Measurements from ENCODE around the gene FGF12. TPM values are rescaled to one million over a fixed set of nuclear protein-coding genes. Genes with fewer than 3 reads are reported as not detected.

The FGF12 gene
- total and polyA plus RNA-seq, 2 of the 13 experiments (the other 11 are each of a cell fraction or from before 2014, with no cell fraction given): 0.07 TPM; not detected in 1

DNA sequence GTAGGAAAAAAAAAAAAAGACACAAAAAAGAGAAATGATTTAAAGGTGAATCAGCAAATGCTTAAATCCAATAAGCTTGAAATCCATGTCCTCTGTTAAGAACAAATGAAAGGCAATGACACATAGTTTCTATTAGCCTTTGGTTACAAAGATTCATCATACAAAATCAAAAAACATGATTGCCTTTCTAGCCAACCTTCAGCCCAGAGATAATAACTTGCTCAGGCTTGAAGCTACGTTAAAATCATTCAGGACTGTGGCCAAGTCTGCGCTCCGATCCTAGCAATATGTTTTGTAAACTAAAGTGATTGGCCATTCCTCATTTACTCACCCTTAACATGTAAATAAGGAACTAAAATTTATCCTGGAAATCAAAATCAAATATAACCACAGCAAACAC, 556.7 kb downstream of the FGF12 start (continued):
- TF ChIP-seq, protein P1, sequence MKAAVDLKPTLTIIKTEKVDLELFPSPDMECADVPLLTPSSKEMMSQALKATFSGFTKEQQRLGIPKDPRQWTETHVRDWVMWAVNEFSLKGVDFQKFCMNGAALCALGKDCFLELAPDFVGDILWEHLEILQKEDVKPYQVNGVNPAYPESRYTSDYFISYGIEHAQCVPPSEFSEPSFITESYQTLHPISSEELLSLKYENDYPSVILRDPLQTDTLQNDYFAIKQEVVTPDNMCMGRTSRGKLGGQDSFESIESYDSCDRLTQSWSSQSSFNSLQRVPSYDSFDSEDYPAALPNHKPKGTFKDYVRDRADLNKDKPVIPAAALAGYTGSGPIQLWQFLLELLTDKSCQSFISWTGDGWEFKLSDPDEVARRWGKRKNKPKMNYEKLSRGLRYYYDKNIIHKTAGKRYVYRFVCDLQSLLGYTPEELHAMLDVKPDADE (CRISPR knock-in tag; IDR thresholded peaks at IDR 0.05): no peak
- TF ChIP-seq, protein P2, sequence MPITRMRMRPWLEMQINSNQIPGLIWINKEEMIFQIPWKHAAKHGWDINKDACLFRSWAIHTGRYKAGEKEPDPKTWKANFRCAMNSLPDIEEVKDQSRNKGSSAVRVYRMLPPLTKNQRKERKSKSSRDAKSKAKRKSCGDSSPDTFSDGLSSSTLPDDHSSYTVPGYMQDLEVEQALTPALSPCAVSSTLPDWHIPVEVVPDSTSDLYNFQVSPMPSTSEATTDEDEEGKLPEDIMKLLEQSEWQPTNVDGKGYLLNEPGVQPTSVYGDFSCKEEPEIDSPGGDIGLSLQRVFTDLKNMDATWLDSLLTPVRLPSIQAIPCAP (CRISPR knock-in tag; IDR thresholded peaks at IDR 0.05; ENCODE audit: low read depth): no peak
- TF ChIP-seq ZNF251 (CRISPR knock-in tag; IDR thresholded peaks at IDR 0.05) (no peak), CENPT (CRISPR knock-in tag; IDR thresholded peaks at IDR 0.05; ENCODE audit: low read depth) (no peak), GTF2F1 (IDR thresholded peaks at IDR 0.05; ENCODE audit: low read length) (no peak), HES4 (CRISPR knock-in tag; IDR thresholded peaks at IDR 0.05; ENCODE audit: borderline replicate concordance) (no peak), ZSCAN12 (CRISPR knock-in tag; IDR thresholded peaks at IDR 0.05) (no peak), SIX1 (CRISPR knock-in tag; IDR thresholded peaks at IDR 0.05; ENCODE audit: borderline replicate concordance) (no peak), ZNF460 (CRISPR knock-in tag; IDR thresholded peaks at IDR 0.05; ENCODE audit: borderline replicate concordance) (no peak), ZNF850 (CRISPR knock-in tag; conservative IDR thresholded peaks at IDR 0.05) (no peak), ZNF577 (CRISPR knock-in tag; IDR thresholded peaks at IDR 0.05; ENCODE audit: borderline replicate concordance, low read depth) (no peak)
- TF ChIP-seq, protein P3, sequence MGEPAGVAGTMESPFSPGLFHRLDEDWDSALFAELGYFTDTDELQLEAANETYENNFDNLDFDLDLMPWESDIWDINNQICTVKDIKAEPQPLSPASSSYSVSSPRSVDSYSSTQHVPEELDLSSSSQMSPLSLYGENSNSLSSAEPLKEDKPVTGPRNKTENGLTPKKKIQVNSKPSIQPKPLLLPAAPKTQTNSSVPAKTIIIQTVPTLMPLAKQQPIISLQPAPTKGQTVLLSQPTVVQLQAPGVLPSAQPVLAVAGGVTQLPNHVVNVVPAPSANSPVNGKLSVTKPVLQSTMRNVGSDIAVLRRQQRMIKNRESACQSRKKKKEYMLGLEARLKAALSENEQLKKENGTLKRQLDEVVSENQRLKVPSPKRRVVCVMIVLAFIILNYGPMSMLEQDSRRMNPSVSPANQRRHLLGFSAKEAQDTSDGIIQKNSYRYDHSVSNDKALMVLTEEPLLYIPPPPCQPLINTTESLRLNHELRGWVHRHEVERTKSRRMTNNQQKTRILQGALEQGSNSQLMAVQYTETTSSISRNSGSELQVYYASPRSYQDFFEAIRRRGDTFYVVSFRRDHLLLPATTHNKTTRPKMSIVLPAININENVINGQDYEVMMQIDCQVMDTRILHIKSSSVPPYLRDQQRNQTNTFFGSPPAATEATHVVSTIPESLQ (CRISPR knock-in tag; conservative IDR thresholded peaks at IDR 0.05): no peak

All from HepG2 (cell line).